GM06990 (cell line): ENCODE results near the gene PTPN23.
"Not testable (repeated sequence)": the region's sequence is repeated elsewhere in the genome, so short reads cannot be mapped to it uniquely, and the experiment has no call there.

Experiments
- DNase-seq: peaks from one replicate; pipeline ENCODE4 v3.0.0-alpha.2; 2011; ENCODE audit not compliant: insufficient read length; ENCODE audit errors: extremely low read depth
- H3K27me3 ChIP-seq: replicated peaks from 2 replicates; pipeline ENCODE4 v1.6.0; 2011; ENCODE audit warnings: low read length; ENCODE audit not compliant: control insufficient read depth, insufficient read depth
- H3K36me3 ChIP-seq: 2 replicates; pipeline ENCODE4 v1.5.1; 2011; ENCODE audit warnings: low read length; ENCODE audit not compliant: control insufficient read depth, insufficient read depth
- H3K4me3 ChIP-seq: replicated peaks from 2 replicates; pipeline ENCODE4 v1.5.1; 2011; ENCODE audit warnings: low read depth, mild to moderate bottlenecking, control low read depth, low read length
- TF ChIP-seq, protein P1 (sequence below): IDR thresholded peaks from 2 replicates; pipeline ENCODE4 v1.5.1; 2011; ENCODE audit warnings: low read length, control low read depth, mild to moderate bottlenecking, inconsistent platforms; ENCODE audit not compliant: insufficient read depth, poor library complexity, severe bottlenecking

PTPN23 gene

DNA sequence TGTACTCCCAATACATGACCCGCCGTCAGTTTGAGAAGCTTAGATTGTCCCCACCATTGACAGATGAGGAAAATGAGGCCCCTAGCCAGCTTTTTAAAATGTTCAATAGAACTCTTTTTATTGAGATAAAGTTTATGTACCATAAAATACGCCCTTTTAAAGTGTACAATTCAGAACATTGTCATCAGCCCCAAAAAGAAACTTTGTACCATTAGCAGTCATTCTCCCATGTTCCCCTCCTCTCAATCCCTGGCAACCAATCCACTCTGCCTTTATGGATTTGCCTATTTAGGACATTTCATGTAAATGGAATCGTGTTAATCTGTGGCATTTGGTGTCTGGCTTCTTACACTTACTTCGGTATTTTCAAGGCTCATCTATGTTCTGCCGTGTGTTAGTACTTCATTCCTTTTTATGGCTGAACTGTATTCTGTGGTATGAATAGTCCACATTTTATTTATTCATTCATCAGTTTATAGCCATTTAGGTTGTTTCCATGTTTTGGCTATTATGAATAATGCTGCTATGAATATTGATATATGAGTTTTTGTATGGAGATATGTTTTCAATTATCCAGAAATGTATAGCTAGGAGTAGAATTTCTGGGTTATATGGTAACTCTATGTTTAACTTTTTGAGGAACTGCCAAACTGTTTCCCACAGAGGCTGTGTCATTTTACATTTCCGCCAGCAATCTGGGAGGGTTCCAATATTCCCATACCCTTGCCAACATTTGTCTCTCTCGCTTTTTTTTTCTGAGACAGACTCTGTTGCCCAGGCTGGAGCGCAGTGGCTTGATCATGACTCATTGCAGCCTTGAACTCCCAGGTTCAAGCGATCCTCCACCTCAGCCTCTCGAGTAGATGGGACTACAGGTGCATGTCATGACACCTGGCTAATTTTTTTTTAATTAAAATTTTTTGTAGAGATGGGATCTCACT lies 15.3 kb upstream of the PTPN23 start:
- TF ChIP-seq, protein P1, sequence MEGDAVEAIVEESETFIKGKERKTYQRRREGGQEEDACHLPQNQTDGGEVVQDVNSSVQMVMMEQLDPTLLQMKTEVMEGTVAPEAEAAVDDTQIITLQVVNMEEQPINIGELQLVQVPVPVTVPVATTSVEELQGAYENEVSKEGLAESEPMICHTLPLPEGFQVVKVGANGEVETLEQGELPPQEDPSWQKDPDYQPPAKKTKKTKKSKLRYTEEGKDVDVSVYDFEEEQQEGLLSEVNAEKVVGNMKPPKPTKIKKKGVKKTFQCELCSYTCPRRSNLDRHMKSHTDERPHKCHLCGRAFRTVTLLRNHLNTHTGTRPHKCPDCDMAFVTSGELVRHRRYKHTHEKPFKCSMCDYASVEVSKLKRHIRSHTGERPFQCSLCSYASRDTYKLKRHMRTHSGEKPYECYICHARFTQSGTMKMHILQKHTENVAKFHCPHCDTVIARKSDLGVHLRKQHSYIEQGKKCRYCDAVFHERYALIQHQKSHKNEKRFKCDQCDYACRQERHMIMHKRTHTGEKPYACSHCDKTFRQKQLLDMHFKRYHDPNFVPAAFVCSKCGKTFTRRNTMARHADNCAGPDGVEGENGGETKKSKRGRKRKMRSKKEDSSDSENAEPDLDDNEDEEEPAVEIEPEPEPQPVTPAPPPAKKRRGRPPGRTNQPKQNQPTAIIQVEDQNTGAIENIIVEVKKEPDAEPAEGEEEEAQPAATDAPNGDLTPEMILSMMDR, result no peak
- H3K27me3 ChIP-seq, result no peaks in the 10 kb centered on the region
- no peak for DNase-seq

DNA sequence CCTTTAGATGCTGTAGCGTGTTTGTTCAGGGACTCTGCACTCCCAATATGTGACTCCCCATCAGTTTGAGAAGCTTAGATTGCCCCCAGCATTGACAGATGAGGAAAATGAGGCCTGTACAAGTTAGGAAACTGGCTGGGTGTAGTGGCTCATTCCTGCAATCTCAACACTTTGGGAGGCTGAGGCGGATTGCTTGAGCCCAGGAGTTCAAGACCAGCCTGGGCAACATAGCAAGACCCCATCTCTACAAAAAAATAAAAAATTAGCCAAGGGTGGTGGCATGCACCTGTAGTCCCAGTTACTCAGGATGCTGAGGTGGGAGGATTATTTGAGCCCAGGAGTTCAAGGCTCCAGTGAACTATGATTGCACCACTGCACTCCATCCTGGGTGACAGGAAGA lies 14.0 kb upstream of the PTPN23 start:
- no peaks in the 10 kb centered on the region for H3K27me3 ChIP-seq
- no peak for DNase-seq
- H3K4me3 ChIP-seq, result no peak overlapping the region
- TF ChIP-seq, protein P1, result no peak
- no peaks in the 10 kb centered on the region for H3K36me3 ChIP-seq

More for the DNA sequence above, 15.3 kb upstream of the PTPN23 start:
- Histone ChIP-seq H3K36me3 (no peaks in the 10 kb centered on the region), H3K4me3 (no peak overlapping the region)

DNA sequence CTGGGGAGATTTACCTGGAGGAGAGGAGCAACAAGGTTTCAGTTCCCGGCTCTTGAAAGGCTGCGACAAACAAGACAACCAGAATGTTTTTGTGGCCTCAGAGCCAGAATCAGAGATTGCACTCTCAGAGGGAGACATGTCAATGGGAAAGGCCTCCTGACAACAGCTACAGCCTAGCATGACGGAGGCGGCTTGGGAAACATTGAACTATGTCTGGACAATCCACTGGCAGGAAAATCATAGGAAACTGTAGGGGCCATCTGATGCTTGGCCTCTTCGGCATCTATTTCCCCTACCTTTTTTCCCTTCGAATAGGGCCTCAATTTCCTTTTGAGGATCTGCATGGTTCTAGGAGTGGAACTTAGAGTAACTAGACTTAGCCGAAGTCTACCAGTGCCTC lies 13.2 kb upstream of the PTPN23 start:
- TF ChIP-seq, protein P1, result no peak
- Histone ChIP-seq H3K36me3 (no peaks in the 10 kb centered on the region), H3K27me3 (no peaks in the 10 kb centered on the region), H3K4me3 (no peak overlapping the region)
- DNase-seq, result no peak

DNA sequence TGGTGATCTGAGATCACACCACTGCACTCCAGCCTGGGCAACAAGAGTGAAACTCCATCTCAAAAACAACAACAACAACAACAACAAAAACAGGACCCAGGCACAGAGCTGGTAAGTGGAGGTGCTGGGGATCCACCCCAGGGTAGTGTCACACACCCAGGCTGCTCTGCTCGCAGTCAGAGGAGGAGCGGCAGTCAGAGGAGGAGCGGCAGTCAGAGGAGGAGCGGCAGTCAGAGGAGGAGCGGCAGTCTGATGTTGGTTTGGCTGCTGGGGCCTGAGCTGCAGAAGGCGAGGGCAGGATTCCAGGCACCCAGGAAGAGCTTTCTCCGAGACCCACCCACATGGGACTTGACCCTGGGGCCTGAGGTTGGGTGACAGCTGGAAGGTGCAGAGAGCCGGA lies 10.8 kb upstream of the PTPN23 start:
- not testable (repeated sequence) for H3K4me3 ChIP-seq, H3K27me3 ChIP-seq, H3K36me3 ChIP-seq, DNase-seq

DNA sequence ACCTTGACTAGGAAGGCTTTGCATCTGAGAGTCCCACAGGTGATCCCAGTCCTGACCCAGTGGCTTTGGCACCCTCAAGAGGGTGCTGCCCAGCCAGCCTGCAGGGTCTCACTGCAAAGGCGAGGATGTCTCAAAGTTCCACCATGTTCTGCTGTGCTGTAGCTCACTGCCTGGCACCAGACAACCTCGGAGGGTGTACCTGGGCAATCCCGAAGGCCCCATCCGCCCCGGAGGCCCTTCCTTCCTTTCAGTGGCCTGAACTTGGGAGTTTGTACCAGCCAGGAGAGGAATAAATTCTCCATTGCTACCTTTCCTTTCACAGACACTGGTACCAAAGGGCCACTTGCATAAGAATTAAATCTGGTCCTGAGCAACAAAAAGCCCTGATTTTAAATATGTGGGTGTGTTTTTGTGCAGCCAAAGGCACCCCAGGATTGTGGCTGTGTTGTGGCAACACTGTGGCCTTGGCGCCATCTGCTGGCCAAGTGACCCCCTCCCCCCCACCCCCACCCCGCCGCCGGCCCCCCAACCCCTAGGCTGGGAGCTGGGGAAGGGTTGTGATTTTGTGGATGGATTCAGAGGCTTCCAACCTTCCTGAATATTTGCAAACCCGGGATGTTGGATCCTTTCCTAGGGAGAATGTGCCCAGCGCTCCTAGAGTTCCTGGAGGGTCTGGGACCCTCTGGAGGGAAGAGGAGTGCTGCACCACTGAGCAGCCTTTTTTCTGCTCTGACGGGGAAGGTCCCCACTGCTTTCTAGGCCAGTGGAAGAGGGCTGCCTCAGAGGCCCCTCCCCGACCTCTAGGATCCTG lies 9.7 kb upstream of the PTPN23 start:
- DNase-seq, result no peak
- Histone ChIP-seq H3K4me3 (no peak overlapping the region), H3K27me3 (no peaks in the 10 kb centered on the region), H3K36me3 (no peaks in the 10 kb centered on the region)
- TF ChIP-seq, protein P1, result peak; percentile 43

DNA sequence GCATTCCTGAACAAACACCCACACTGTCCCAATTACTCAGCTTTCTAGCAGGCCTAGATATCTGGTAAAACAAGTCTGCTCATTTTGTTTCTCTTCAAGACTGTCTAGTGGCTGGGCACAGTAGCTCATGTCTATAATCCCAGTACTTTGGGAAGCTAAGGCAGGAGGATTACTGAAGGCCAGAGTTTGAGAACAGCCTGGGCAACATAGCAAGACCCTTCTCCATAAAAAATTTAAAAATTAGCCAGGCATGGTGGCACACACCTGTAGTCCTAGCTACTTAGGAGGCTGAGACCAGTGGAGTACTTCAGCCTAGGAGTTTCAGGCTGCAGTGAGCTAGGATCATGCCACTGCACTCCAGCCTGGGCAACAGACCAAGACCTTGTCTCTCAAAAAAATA lies 6.2 kb upstream of the PTPN23 start:
- DNase-seq, result no peak
- TF ChIP-seq, protein P1, result no peak
- Histone ChIP-seq H3K36me3 (no peaks in the 10 kb centered on the region), H3K4me3 (no peak overlapping the region), H3K27me3 (no peaks in the 10 kb centered on the region)
